GM18870 (cell line): ENCODE measurements around the gene TMEM123.
A peak's percentile ranks its signal among the peaks of the same experiment; 100 is the strongest.
"Not testable (repeated sequence)": the region's sequence is repeated elsewhere in the genome, so short reads cannot be mapped to it uniquely, and the experiment has no call there.

ENCODE experiments used
- ATAC-seq: cut with Tn5 transposase; IDR thresholded peaks from one replicate; pipeline ENCODE4 v1.9.1; 2021; ENCODE audit warnings: moderate library complexity; ENCODE audit not compliant: unreplicated experiment

Gene TMEM123

DNA sequence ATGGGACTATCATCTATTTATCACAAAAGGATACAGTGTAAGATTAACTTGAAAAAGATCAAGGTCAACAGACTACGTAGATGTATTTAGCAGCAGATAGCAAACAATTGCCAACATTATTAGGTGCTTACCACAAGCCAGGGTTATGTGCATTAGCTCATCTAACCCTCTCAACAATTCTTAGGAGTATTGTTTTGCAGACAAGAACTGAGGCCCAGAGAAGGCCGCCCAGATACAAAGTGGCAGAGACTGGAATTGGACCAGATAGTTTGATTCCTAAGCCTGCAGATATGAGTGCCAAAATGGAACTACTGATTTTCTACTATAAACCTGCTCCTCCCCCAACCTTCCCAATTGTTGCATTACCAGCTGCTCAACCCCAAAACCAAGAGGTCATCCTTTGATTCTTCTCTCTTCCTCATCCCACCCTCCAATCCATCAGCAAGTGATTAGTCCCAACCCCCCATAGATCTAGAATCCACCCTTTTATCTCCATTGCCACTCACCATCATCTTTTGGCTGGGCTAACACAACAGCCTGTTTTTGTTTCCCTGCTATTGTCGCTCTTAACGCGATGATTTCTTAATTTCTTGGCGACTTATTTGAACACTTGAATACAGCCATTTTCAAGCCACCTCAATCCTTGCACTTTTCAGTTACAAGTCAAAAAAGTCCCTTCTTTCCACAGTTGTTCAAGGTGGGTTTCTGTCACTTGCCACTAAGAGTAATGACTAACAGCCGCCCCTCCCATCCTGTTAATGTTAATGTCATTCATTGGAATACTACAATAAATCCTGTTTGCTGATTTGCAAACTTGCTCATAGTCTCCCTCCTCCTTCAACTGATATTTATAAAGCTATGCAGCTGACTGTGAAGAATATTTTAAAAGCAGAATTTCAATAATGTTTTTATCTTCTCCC is 2.7 kb downstream of the TMEM123 start:
- ATAC-seq: no peak

DNA sequence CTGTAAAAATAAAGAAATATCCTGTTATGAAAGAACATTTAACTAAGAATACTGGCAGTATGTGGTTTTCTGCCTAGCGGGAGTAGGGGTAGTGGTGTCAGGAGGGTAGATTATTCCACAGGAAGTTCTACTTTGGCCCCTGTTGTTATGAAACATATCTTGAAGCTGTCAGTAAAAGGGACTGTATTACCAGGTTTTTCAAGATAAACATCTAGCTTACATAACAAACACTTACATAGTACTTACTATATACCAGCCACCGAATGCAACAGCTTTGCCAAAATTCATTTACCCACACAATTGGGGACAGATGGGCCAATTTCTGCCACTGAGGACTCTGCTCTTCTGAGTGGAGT is 3.7 kb downstream of the TMEM123 start:
- ATAC-seq: no peak

DNA sequence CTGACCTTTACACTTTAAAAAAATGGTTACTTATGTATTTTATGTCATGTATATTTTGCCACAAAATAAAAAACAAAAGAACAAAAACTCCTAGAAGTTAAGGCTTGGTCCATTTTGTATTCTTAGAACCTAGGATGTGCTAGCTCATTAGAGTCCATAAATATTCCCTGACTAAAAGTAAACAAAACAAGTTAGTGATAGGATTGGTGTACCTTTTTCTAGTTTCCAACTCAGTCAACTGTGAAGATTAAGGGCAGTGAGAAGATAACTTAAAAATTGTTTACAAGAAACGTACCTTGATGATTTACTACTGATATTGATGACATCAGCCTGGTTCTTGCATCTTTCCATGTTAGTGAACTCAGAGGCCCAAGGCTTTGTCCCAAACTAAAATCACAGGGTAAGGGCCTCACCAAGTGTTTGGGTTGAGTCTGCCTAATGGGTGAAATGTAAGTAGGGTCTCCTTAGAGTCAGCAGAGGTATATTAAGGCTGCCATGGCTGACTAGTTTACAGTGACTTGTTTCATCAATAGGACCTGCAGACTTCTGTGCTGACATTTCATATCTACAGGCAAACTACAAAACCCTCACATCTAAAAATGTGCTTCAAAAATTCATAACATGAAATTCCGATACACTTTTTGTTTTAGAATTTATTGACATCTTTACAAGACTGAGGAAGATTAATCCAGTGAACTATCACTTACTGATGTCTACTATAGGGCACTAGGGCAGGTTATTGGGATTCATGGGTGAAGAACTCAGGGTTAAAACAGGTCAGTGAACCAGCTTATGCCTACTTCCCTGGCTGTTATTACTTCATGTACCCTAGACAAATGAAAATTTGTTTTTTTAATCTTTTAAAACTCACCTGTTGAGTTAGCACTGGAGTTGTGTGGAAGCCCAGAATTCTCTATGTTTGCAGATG is 4.4 kb downstream of the TMEM123 start:
- ATAC-seq: no peak

DNA sequence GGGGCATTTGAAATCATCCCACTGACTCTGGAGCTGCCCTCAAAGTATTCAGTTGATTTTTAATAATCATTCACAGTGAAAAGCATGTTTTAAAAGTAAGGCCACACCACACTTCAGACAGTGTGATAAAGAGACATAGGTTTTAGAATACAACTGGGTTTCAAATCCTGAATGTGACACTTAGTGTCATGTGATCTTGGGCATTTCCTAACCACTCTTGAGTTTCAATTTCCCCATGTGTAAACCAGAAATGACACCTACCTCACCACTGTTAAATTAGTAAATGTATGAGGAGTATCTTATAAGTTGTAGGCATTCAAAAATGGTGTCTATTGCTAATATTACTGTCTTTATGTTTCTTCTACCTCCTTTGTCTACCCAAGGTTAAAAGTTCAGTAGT is 5.4 kb downstream of the TMEM123 start:
- peak; percentile 52 for ATAC-seq

DNA sequence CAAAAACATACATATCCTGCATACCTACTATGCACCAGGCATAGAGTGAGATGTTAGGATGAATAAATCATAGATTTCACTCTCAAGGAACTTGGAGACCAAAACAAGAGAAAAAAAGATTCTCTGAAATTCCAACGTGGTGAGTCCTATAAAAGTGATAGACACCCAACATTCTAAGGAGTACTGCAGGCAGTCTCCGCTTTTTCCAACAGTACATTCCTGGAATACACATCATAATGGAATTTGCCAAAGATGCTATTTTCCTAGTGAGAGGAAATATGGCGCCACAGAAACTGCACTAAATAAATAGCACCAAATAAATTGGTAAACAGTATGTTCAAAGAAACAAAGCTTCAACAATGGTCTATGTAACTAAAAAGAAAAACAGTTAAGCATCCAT is 6.0 kb downstream of the TMEM123 start:
- no peak for ATAC-seq

DNA sequence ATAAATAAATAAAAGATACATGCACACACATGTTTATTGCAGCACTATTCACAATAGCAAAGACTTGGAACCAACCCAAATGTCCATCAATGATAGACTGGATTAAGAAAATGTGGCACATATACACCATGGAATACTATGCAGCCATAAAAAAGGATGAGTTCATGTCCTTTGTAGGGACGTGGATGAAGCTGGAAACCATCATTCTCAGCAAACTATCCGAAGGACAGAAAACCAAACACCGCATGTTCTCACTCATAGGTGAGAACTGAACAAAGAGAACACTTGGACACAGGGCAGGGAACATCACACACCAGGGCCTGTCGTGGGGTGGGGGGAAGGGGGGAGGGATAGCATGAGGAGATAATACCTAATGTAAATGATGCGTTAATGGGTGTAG is 7.9 kb downstream of the TMEM123 start:
- not testable (repeated sequence) for ATAC-seq

DNA sequence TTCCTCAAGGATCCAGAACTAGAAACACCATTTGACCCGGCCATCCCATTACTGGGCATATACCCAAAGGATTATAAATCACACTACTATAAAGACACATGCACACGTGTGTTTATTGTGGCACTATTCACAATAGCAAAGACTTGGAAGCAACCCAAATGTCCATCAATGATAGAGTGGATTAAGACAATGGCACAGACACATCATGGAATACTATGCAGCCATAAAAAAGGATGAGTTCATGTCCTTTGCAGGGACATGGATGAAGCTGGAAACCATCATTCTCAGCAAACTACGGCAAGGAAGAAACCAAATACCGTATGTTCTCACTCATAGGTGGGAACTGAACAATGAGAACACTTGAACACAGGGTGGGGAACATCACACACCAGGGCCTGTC is 8.4 kb downstream of the TMEM123 start:
- not testable (repeated sequence) for ATAC-seq

DNA sequence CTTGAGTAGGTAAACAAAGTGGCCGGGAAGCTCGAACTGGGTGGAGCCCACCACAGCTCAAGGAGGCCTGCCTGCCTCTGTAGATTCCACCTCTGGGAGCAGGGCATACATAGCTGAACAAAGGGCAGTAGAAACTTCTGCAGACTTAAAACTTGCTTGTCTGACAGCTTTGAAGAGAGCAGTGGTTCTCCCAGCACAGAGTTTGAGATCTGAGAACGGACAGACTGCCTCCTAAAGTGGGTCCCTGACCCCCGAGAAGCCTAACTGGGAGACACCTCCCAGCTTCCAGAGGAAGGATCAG is 13.6 kb downstream of the TMEM123 start:
- not testable (repeated sequence) for ATAC-seq

DNA sequence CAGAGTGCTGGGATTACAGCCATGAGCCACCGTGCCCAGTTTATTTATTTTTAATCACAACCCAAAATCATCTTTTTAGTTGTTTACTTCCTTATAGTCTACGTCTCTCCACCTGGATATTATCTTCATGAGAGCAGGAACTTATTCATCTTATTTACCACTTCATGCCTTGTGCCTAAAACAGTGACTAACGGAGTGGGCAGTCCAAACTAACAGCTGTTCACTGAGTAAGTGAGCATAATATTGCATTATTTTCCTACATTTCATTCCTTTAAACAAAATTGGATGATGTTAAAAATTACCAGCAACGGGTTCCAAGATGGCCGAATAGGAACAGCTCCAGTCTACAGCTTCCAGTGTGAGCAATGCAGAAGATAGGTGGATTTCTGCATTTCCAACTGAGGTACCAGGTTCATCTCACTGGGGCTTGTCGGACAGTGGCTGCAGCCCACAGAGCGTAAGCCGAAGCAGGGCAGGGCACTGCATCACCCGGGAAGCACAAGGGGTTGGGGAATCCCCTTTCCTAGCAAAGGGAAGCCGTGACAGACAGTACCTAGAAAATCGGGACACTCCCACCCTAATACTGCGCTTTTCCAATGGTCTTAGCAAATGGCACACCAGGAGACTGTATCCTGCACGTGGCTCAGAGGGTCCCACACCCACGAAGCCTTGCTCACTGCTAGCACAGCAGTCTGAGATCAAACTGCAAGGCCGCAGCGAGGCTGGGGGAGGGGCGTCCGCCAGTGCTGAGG is 14.1 kb downstream of the TMEM123 start:
- no peak for ATAC-seq

DNA sequence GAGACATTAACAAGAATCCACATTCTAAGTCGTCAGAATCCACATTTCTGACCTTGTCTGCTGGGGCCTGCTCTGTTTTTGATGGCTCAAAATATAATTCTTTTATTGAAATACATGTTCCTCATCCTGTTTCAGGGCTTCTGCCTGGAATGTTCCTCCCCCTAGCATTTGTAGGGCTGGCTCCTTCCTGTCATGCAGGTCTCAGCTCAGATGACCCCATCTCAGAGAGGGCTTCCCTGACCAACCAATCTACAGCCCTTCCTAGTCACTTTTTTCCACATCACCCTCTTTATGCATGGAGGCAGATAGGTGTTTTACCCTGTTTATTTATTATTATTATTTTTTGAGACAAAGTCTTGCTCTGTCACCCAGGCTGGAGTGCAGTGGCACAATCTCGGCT is 14.8 kb downstream of the TMEM123 start:
- no peak for ATAC-seq

DNA sequence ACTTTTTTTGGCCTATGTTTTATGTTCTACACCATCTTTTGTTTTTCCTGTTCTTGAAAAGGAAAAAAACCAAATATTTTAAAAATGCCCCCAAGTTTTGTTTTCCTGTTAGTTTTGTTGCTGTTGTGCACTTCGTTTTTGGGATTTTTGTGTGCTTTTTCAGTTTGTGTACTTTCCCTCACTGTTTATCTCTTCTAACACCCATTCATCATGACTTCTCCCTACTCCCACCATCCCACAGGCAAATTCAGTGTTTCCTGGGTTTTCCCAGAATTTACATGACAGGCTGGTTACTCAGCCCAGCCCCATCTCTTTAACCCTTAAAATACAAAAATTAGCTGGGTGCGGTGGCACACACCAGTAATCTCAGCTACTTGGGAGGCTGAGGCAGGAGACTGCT is 15.6 kb downstream of the TMEM123 start:
- ATAC-seq: no peak

DNA sequence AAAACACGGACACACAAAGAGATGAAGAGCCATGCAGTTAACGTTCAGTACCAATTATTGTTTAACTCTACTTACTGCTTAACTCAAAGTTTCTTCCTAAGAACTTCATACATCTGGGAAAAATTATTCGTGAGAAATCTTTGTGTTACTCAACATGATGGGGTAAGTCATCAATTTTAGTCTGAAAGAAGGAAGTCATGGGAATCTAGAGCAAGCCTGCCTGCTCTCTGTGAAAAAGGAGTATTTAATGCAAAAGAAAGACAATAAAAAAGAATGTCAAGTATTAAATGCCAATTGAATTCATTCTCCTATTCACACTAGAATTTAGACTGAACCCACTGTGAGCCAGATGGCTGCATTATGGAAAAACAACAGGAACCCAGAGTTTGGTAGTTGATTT is 16.0 kb downstream of the TMEM123 start:
- no peak for ATAC-seq

DNA sequence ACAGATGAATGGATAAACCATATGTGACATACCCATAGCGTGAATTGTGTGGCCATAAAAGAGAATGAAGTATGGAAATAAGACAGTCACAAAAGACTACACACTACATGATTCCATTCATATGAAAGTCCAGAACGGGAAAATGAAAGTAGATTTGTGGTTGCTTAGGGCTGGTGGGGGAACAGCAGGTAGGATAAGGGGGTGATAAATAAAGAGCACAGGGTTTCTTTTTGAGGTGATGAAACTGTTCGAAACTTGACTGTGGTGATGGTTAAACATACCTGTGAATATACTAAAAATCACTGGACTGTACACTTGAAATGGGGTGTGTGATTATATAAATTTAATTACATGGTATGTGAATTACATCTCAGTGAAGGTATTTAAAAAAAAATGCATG is 16.9 kb downstream of the TMEM123 start:
- ATAC-seq: no peak

DNA sequence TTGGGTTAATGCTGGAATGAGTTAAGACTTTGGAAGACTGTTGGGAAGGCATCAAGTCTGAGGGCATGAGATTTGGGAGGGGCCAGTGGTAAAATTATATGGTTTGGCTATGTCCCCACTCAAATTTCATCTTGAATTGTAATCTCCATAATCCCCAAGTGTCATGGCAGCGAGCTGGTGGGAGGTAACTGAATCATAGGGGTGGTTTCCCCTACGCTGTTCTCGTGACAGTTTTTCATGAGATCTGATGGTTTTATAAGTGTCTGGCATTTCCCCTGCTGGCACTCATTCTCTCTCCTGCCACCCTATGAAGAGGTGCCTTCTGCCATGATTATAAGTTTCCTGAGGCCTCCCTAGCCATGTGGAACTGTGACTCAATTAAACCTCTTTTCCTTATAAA is 19.0 kb downstream of the TMEM123 start:
- ATAC-seq: not testable (repeated sequence)

DNA sequence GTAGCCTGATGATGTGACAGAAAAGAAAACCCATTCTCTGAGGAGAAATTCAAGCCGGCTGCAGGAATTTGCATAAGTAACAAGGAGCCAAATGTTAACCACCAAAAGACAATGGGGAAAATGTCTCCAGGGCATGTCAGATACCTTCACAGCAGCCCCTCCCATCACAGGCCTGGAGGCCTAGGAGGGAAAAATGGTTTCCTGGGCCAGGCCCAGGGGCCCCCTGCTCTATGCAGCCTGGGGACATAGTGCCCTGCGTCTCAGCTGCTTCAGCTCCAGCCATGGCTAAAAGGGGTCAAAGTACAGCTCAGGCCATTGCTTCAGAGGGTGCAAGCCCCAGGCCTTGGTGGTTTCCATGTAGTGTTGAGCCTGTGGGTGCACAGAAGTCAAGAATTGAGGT is 20.0 kb downstream of the TMEM123 start:
- not testable (repeated sequence) for ATAC-seq

DNA sequence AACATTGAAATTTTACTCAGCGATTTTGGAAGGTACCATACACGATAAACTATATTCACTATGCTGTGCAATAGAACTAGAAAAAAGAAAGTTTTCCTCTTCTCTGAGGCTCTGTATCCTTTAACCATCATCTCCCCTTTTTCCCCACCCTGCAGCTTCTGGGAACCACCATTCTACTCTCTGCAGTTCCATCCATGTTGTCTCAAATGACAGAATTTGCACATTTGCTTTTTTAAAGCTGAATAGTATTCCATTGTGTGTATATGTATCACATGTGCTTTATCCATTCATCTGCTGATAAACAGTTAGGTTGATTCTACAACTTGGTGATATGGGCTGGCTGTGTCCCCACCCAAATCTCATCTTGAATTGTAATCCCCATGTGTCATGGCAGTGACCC is 21.2 kb downstream of the TMEM123 start:
- ATAC-seq: no peak

DNA sequence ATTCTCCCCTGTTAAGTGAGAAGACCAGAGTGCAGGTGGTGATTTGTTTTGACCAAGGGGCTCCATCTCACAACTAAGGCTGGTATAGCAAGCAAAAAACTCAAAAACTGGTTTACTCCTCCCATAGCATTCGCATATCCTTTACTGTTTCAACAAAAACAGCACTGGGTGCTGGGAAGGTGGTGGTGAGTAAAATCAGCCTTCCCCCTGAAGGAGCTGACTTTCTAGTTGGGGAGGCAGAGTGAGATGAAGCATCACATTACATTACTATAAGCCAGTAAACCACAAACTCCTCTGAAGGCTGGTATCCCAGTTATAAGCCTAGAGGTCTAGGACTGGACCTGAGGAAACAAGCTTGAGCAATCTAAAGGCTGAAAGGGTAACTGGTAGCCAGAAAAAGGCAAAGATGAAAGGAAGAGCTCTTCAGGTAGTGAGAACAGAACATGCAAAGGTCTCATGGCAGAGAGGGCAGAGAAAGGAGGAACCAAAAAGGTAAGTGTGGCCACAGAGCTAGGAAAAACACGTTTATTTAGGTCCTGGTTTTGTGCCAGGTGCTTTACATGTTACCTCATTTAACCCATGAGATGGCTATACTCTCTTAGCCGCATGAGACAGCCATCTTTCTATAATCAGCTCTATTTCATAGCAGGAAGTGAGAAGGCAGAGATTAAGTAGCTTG is 22.3 kb downstream of the TMEM123 start:
- ATAC-seq: peak; percentile 92

DNA sequence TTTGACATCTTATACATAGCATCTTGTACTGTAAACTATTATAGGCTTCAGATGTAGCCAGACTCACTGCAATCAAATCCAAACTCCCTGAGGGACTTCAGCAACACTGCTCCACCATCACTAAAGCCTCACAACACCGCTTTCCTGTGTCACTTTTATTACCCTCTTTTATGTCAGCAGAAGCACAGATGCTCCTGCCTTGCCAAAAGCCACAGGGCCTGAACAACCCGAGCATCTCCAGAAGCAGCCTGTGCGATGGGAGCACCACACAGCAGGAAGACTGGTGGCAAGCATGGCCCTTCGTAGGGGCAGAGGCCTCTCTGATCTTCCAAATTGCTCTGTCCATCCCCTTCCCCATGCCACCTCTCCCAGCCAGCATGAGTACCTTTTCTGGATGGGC is 22.9 kb downstream of the TMEM123 start:
- ATAC-seq: no peak

DNA sequence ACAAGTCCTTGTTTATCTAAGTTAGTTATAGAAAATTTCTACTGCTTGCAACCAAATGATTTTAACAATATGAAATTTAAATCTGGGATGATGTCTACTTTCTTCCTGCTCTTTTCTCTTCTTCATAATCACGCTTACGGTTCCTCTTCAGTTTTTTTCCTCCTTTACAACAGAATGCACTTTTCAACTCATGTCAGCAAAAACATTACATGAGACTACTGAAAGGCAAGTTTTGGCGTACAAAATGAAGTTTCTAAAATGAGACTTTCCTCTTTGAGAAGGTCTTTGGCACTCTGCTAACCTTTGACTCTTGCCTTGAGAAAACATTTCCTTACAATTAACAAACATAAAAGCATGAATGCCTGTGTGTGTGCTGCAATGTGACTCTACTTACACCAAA is 23.3 kb downstream of the TMEM123 start:
- no peak for ATAC-seq

DNA sequence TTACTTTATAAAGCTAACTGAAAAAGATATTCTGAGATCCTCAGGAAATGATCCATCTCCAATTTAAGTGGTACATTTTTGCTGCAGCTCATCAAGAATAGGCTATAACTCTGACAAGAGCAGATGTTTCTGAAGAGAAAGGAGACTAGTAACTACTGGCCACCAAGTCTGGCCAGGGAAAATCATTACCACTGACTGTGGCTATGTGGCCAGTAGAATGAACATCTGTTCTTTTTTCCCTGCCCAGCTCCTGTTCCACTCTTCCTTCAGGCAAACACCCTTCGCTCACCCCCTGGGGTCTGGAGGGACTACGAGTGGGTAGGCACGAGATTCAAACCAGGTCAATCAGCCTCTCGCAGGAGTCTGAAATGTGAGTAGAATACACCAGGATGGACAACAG is 23.9 kb downstream of the TMEM123 start:
- no peak for ATAC-seq

DNA sequence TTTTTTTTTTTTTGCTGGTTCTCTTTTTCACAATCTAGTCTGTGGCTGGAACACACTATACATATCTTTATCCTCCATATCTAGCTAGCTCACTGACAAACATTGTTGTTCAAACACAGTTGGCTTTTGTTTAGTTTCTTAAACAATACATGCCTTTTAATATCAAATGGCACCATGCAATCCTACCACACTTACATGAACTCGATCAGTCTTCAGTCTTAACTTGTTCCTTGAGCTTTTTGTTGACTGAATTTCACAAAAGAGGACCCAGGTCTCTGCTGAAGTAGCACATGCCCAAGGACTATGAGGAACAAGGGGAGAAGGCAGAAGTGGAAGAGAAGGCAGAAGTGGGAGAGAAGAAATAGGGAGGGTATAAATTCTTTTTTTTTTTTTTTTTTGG is 25.5 kb downstream of the TMEM123 start:
- ATAC-seq: no peak
